Measurements from ENCODE around the gene MREG.
"Not testable (repeated sequence)": the region's sequence is repeated elsewhere in the genome, so short reads cannot be mapped to it uniquely, and the experiment has no call there.

Gene MREG

DNA sequence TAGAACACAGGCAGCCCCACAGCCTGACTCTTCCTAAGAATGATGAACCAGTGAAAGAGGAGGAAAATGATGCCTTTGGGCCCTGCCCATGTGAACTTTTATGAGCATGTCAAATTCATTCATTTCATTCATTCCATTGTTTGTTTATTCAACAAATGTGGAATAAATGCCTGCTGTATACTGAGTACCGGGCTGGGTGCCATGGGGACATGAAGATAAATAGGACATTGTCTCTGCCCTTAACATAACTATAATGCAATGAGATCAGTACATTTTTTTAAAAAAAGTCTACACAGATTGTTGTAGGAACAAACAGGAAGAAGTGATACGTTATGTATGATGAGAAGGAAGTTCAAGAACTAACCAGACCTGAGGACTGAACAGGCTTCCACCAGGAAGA, 14.7 kb downstream of the MREG start:
- no peak for DNase-seq (ENCODE audit: low spot score)
- TF ChIP-seq CTCF (IDR thresholded peaks at IDR 0.05; ENCODE audit: extremely low read depth, insufficient read depth, missing control alignments), result no peak
- in situ Hi-C loops (cut with MboI; ENCODE audit: low pct_unique_long_range_greater_than_20kb, low sequenced_read_pairs, unreplicated experiment), result no loop called here

DNA sequence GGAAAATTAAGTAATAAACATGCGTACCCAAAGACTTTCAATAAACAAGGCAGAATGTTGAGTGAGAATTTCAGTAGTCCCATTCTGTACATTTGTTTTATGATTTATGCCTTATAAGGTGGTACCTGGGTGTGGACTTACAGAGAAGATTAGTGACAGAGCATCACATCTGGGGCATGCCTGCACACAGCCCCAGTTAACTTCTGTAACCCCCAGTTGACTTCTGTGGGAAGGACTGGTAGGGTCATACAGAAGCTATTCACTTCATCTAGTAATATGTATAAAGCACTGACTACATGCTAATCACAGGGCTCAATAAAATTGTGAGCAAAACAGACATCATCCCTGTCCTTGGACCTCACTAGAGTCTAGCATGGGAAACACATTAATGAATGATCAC, 16.1 kb downstream of the MREG start:
- no peak for DNase-seq (ENCODE audit: low spot score)
- no peak for TF ChIP-seq CTCF (IDR thresholded peaks at IDR 0.05; ENCODE audit: extremely low read depth, insufficient read depth, missing control alignments)
- in situ Hi-C loops (cut with MboI; ENCODE audit: low pct_unique_long_range_greater_than_20kb, low sequenced_read_pairs, unreplicated experiment), result no loop called here

DNA sequence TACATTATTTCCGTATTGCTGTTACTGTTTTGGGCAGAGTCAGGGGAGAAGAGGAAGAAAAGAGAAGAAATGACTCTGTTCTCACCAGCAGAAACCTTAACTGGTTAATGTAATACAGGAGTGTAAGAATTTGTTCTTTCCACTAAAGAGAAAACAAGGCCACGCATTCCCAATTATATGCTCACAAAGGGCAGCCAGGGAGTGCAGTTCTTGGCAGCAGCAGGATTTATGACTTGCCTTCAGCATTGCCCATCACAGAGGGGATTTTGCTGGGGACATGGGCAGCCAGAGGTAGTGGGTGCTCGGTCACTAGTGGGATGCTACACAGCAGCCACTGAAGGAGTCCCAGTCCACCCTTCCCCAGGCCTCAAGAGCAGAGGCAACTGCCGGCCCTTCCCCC, 18.4 kb downstream of the MREG start:
- DNase-seq (ENCODE audit: low spot score), result no peak
- no peak for TF ChIP-seq CTCF (IDR thresholded peaks at IDR 0.05; ENCODE audit: extremely low read depth, insufficient read depth, missing control alignments)
- in situ Hi-C loops (cut with MboI; ENCODE audit: low pct_unique_long_range_greater_than_20kb, low sequenced_read_pairs, unreplicated experiment), result no loop called here

GRCh38 chr2:215988556-215989207, 24.7 kb downstream of the MREG start:
- in situ Hi-C loops (cut with MboI; ENCODE audit: low pct_unique_long_range_greater_than_20kb, low sequenced_read_pairs, unreplicated experiment); DNase-seq (ENCODE audit: low spot score): not testable (repeated sequence)

DNA sequence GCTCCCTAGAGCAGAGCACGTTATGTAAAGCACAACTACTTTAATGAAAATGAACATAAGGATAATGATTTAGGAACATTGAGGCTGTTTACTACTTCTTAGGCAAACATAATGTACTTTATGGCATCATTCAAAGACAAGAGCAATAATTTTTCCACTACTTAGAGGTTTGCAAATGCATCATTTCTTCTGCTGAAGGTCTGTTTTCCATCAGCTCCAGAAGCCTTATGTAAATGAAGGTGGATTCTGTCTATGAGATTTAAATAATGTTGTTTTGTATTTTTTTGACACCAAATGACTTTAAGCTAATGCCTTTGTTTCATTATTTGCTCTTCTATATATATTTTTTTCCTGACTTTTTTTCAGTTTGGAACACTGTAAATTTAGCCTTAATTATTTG, 28.1 kb downstream of the MREG start:
- no peak for DNase-seq (ENCODE audit: low spot score)
- no peak for TF ChIP-seq CTCF (IDR thresholded peaks at IDR 0.05; ENCODE audit: extremely low read depth, insufficient read depth, missing control alignments)
- in situ Hi-C loops (cut with MboI; ENCODE audit: low pct_unique_long_range_greater_than_20kb, low sequenced_read_pairs, unreplicated experiment), result no loop called here

- TF ChIP-seq CTCF (IDR thresholded peaks at IDR 0.05; ENCODE audit: extremely low read depth, insufficient read depth, missing control alignments), result no peak
- DNase-seq (ENCODE audit: low spot score), result no peak
- in situ Hi-C loops (cut with MboI; ENCODE audit: low pct_unique_long_range_greater_than_20kb, low sequenced_read_pairs, unreplicated experiment), result no loop called here
Measured at GRCh38 chr2:215984661-215985060, 28.7 kb downstream of the MREG start.

DNA sequence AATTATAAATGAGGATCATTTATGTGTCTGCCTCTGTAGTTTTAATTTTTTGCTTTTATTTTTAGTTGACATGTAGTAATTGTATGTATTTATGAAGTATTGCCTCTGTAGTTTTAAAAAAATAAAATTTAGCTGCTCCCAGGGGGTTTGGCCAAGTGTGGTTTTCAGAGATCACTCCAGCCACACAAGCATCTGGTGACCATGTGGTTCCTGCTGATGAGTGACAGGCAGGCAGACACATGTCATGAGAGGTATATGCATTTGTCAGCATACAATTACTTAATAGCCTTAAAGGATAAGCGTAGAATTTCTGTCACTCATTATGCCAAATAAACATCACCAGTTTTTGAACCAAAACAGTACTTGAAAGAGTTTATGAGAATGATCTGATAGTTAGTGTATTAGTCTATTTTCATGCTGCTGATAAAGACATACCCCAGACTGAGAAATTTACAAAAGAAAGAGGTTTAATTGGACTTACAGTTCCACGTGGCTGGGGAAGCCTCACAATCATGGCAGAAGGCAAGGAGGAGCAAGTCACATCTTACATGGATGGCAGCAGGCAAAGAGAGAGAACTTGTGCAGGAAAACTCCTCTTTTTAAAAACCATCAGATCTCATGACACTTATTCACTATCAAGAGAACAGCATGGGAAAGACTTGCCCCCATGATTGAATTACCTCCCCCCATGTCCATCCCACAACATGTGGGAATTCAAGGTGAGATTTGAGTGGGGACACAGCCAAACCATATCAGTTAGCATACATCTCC, 29.6 kb downstream of the MREG start:
- in situ Hi-C loops (cut with MboI; ENCODE audit: low pct_unique_long_range_greater_than_20kb, low sequenced_read_pairs, unreplicated experiment), result no loop called here
- DNase-seq (ENCODE audit: low spot score), result peak; percentile 28
- no peak for TF ChIP-seq CTCF (IDR thresholded peaks at IDR 0.05; ENCODE audit: extremely low read depth, insufficient read depth, missing control alignments)
